Spleen (tissue), 11 donors: Measurements from ENCODE around the gene CHST8. TPM values are rescaled to one million over a fixed set of nuclear protein-coding genes. Genes with fewer than 3 reads are reported as not detected.

ENCODE experiments used
- DNase-seq: peaks from one replicate; pipeline ENCODE4 v3.0.0-alpha.2; 2020
- H3K27ac ChIP-seq, 8 donors: fragments of 200-600 bp; sonication (generic) in 7 of 8; 1 replicate in 4 of 8; 2 replicates in 4 of 8; pipeline versions ENCODE4 v1.5.0 to v1.8.0; 2016 to 2021; ENCODE audit warnings: inconsistent platforms in 4 of 8, mild to moderate bottlenecking in 4 of 8, moderate library complexity in 1 of 8
- H3K27me3 ChIP-seq, 7 donors: fragments of 200-600 bp; sonication (generic) in 6 of 7; replicated peaks in 1 of 7; 1 replicate in 4 of 7; 2 replicates in 3 of 7; pipeline versions ENCODE4 v1.5.0 to v1.8.0; 2016 to 2021; ENCODE audit warnings: inconsistent platforms in 3 of 7, mild to moderate bottlenecking in 1 of 7
- H3K36me3 ChIP-seq, 6 donors: fragments of 200-600 bp; sonication (generic) in 5 of 6; 1 replicate in 4 of 6; 2 replicates in 2 of 6; pipeline versions ENCODE4 v1.5.0 to v1.8.0; 2016 to 2021; ENCODE audit warnings: inconsistent platforms in 2 of 6
- H3K4me1 ChIP-seq, 6 donors: fragments of 200-600 bp; sonication (generic) in 5 of 6; 1 replicate in 3 of 6; 2 replicates in 3 of 6; pipeline versions ENCODE4 v1.5.0 to v1.8.0; 2016 to 2021; ENCODE audit warnings: inconsistent platforms in 3 of 6
- H3K4me3 ChIP-seq, 8 donors: fragments of 200-600 bp; sonication (generic) in 7 of 8; 1 replicate in 4 of 8; 2 replicates in 4 of 8; pipeline versions ENCODE4 v1.5.0 to v1.8.0; 2016 to 2021; ENCODE audit warnings: inconsistent platforms in 4 of 8, mild to moderate bottlenecking in 4 of 8, moderate library complexity in 2 of 8
- H3K9me3 ChIP-seq, 8 donors: fragments of 200-600 bp; sonication (generic) in 7 of 8; 1 replicate in 4 of 8; 2 replicates in 4 of 8; pipeline versions ENCODE4 v1.5.0 to v1.8.0; 2016 to 2021; ENCODE audit warnings: inconsistent platforms in 4 of 8
- POLR2A ChIP-seq, 3 donors: fragments of 450-650 bp; IDR thresholded peaks; one replicate each; pipeline ENCODE4 v1.5.1; 2017; ENCODE audit warnings: antibody characterized with exemption in 3 of 3, mild to moderate bottlenecking in 1 of 3
- POLR2AphosphoS5 ChIP-seq, 3 donors: sonication (generic); formaldehyde crosslinking; IDR thresholded peaks; one replicate each; pipeline ENCODE4 v1.5.1; 2017; ENCODE audit warnings: antibody characterized with exemption in 3 of 3
- WGBS, 5 donors: extraction: QIAGEN DNeasy Blood & Tissue Kit in 3 of 5; methylation state at CpG; one replicate each; pipeline versions ENCODE4 v1.1.5 to v1.1.7; 2013 to 2018; 5-methylcytosine and 5-hydroxymethylcytosine counted together
- intact Hi-C: fragments of 100-400 bp; cut with DNase I; formaldehyde crosslinking; loops from one replicate; pipeline ENCODE4 v1.15.0; 2023; ENCODE audit warnings: low total_unique reads
- polyA plus RNA-seq, 3 donors: library from polyadenylated mRNA; stranded (reverse); fragments of 200-250 nt; gene quantifications; one replicate each; pipeline ENCODE4 v1.2.1, GENCODE V29; 2013
- total RNA-seq, 7 donors: library from RNA; depleted of rRNA in 3 of 7; stranded (reverse); fragments of >200 nt in 3 of 7; fragmentation: NEBNext Ultra II Directional in 4 of 7; extraction: Animal tissue kit (Norgen Biotek cat#: 25700) in 4 of 7; gene quantifications; one replicate each; pipeline versions ENCODE4 v1.1.0 to v1.2.1, GENCODE V29; 2016 to 2021
- TF ChIP-seq, protein P1 (sequence below), 11 experiments: fragments of 200-600 bp in 7 of 11; fragments of 450-650 bp in 4 of 11; sonication (generic) in 4 of 11; IDR thresholded peaks in 8 of 11; conservative IDR thresholded peaks in 3 of 11; 1 replicate in 7 of 11; 2 replicates in 4 of 11; pipeline versions ENCODE4 v1.4.0 to v1.8.0; 2016 to 2021; ENCODE audit warnings: antibody characterized with exemption in 11 of 11, inconsistent platforms in 4 of 11, mild to moderate bottlenecking in 1 of 11
- donor health status: healthy with polysubstance abuse.
- donor health status: DM: no; HTN: no; CAD: no; lungs with moderate emphysema.
- donor health status: DM: no; HTN: no; CAD: no.
- donor health status: Bipolar disorder and iron deficiency.
- donor health status: healthy.
- donor health status: DM: no; HTN: no; CAD: no.
- donor health status: DM: yes; HTN: yes; CAD: no.

CHST8 gene
- total and polyA plus RNA-seq, 10 donors: 0.43 to 4.0 (median 1.6) TPM

DNA sequence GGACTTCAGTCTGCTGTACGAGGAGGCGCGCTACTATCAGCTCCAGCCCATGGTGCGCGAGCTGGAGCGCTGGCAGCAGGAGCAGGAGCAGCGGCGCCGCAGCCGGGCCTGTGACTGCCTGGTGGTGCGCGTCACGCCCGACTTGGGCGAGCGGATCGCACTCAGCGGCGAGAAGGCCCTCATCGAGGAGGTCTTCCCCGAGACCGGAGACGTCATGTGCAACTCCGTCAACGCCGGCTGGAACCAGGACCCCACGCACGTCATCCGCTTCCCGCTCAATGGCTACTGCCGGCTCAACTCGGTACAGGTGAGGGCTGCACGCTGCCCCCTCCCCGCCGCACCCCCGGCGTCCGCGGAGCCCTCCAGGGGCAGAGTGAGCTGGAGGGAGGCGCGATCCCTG, 189.5 kb downstream of the CHST8 start:
- TF ChIP-seq POLR2AphosphoS5 (IDR thresholded peaks at IDR 0.05) (no peak), POLR2A (IDR thresholded peaks at IDR 0.05) (no peak)
- TF ChIP-seq, protein P1, sequence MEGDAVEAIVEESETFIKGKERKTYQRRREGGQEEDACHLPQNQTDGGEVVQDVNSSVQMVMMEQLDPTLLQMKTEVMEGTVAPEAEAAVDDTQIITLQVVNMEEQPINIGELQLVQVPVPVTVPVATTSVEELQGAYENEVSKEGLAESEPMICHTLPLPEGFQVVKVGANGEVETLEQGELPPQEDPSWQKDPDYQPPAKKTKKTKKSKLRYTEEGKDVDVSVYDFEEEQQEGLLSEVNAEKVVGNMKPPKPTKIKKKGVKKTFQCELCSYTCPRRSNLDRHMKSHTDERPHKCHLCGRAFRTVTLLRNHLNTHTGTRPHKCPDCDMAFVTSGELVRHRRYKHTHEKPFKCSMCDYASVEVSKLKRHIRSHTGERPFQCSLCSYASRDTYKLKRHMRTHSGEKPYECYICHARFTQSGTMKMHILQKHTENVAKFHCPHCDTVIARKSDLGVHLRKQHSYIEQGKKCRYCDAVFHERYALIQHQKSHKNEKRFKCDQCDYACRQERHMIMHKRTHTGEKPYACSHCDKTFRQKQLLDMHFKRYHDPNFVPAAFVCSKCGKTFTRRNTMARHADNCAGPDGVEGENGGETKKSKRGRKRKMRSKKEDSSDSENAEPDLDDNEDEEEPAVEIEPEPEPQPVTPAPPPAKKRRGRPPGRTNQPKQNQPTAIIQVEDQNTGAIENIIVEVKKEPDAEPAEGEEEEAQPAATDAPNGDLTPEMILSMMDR (IDR thresholded peaks at IDR 0.05 in 8 of 11, conservative IDR thresholded peaks at IDR 0.05 in 3 of 11): no peak
- intact Hi-C loops: no loop called here
- H3K4me3 ChIP-seq: no peak overlapping the region
- H3K4me1 ChIP-seq: peaks cover 0 to 45% (median 6%) of the 10 kb centered on the region in 6 donors
- no peaks in the 10 kb centered on the region for H3K9me3 ChIP-seq
- peaks cover 0 to 60% (median 18%) of the 10 kb centered on the region in 6 donors for H3K36me3 ChIP-seq
- WGBS, 5 donors: 95 to 97% (median 95%) methylated on average over 38 to 41 of the region's 41 CpGs
- DNase-seq: peak; percentile 69
- no peaks in the 10 kb centered on the region for H3K27me3 ChIP-seq
- no peak overlapping the region for H3K27ac ChIP-seq

DNA sequence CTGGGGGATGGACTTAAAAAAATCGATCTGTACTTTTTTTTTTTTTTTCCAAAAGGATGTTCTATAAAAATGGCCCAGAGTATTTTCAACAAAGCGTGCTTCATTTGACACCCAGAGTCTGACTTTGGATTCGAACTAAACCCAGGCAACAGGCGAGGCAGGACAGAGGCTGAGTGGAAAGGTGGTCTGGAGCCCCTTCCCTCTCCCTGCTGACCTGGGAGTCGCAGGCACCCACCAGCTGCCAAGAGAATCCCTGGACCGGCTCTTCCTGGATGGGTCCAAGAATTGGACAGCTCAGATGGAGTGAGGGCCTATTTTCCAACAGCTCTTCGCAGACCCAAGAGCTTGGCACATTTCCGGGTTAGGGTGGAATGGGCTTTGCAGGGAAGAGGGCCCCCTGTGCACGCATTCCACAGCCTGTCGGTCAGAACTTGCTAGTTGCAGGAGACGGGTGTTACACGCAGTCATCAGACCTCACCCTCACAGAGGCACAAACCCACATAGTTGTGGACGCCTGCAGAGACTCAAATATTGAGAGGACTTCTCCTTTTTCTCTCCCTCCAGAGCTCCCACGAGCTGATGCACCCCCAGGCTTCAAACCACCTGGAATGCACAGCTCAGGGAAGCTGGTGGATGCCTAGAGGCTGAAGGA, 190.1 kb downstream of the CHST8 start:
- no peak for TF ChIP-seq POLR2A (IDR thresholded peaks at IDR 0.05)
- no peak for TF ChIP-seq POLR2AphosphoS5 (IDR thresholded peaks at IDR 0.05)
- TF ChIP-seq, protein P1 (IDR thresholded peaks at IDR 0.05 in 8 of 11, conservative IDR thresholded peaks at IDR 0.05 in 3 of 11): no peak
- peak; percentile 47 for DNase-seq
- peaks cover 0 to 38% (median 7%) of the 10 kb centered on the region in 6 donors for H3K4me1 ChIP-seq
- H3K27ac ChIP-seq: no peak overlapping the region
- no peaks in the 10 kb centered on the region for H3K9me3 ChIP-seq
- peaks cover 0 to 56% (median 18%) of the 10 kb centered on the region in 6 donors for H3K36me3 ChIP-seq
- H3K4me3 ChIP-seq: no peak overlapping the region
- H3K27me3 ChIP-seq: no peaks in the 10 kb centered on the region
- intact Hi-C loops: no loop called here
- 71 to 82% (median 77%) methylated on average over 13 to 14 of the region's 14 CpGs for WGBS, 5 donors

DNA sequence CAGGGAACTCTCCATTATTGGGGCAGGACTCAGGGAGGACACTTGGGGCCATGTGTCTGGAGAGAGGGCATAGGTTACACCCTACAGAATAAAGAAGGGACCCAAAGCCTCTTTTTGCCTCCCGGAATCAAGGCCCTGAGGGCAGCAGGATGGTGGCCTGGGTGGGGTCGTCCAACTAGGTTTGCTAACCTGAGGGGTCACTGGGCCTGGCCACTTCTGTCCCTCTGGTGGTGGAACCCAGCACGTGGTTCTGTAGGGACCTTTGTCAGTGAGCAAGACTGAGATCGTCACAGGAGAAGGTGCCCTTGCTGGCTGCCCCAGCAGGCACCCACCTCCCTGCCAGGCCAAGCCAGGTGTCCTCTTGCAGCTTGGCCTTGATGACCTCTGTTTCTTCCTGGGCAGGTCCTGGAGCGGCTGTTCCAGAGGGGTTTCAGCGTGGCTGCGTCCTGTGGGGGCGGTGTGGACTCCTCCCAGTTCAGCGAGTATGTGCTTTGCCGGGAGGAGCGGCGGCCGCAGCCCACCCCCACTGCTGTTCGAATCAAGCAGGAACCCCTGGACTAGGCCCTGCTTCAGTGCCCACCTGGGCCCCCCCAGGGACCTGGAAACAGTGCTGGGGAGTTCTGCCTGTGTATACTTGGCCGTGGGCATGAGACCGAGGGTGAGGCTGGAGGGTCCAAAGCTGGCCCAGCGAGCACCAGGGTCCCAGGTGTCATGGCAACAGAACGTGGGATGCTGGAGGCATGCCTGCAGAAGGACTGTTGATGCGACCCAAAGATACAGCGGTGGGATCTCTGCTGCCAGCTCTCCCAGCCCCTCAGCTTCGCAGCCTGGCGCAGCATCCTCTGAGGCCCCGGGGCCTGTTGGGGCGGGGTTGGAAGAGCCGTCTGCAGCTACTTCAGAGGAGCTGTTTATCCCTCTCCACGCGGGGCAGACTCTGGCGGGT, 190.9 kb downstream of the CHST8 start:
- TF ChIP-seq, protein P1 (IDR thresholded peaks at IDR 0.05 in 8 of 11, conservative IDR thresholded peaks at IDR 0.05 in 3 of 11): no peak
- TF ChIP-seq POLR2A (IDR thresholded peaks at IDR 0.05): no peak
- TF ChIP-seq POLR2AphosphoS5 (IDR thresholded peaks at IDR 0.05): no peak
- H3K9me3 ChIP-seq: no peaks in the 10 kb centered on the region
- H3K27me3 ChIP-seq: no peaks in the 10 kb centered on the region
- H3K27ac ChIP-seq: no peak overlapping the region
- 85 to 92% (median 91%) methylated on average over 10 to 28 of the region's 28 CpGs for WGBS, 5 donors
- H3K4me1 ChIP-seq: peaks cover 0 to 30% (median 10%) of the 10 kb centered on the region in 6 donors
- intact Hi-C loops: no loop called here
- peaks cover 0 to 48% (median 18%) of the 10 kb centered on the region in 6 donors for H3K36me3 ChIP-seq
- DNase-seq: peak; percentile 67
- H3K4me3 ChIP-seq: no peak overlapping the region
